Right renal cortex interstitium (tissue), 3 donors: ENCODE data around the gene MAN1A1. TPM values are rescaled to one million over a fixed set of nuclear protein-coding genes. Genes with fewer than 3 reads are reported as not detected.
"Not testable (repeated sequence)": the region's sequence is repeated elsewhere in the genome, so short reads cannot be mapped to it uniquely, and the experiment has no call there.

ENCODE experiments used
- DNase-seq, 3 donors: peaks; one replicate each; pipeline ENCODE4 v3.0.0-alpha.2; 2013; ENCODE audit warnings: low read depth in 3 of 3, low spot score in 2 of 3
- polyA plus RNA-seq, 3 donors: library from polyadenylated mRNA; unstranded; fragments of 120-200 nt; gene quantifications; one replicate each; pipeline ENCODE4 v1.2.1, GENCODE V29; 2013; ENCODE audit not compliant: insufficient read length in 3 of 3

The MAN1A1 gene
- polyA plus RNA-seq, 3 donors = 89.0 to 98.6 (median 94.1) TPM

- no peak for DNase-seq
Observed at GRCh38 chr6:119307056-119307455, 42.5 kb downstream of the MAN1A1 start.

- DNase-seq = no peak
Observed at GRCh38 chr6:119306396-119306968, 43.1 kb downstream of the MAN1A1 start.

GRCh38 chr6:119303164-119303887 lies 46.2 kb downstream of the MAN1A1 start:
- no peak for DNase-seq

GRCh38 chr6:119301429-119301828 lies 48.1 kb downstream of the MAN1A1 start:
- DNase-seq = no peak

- no peak for DNase-seq
Observed at GRCh38 chr6:119299694-119300093, 49.9 kb downstream of the MAN1A1 start.

- DNase-seq = no peak
Observed at GRCh38 chr6:119297049-119297448, 52.5 kb downstream of the MAN1A1 start.

GRCh38 chr6:119296036-119297035 lies 53.2 kb downstream of the MAN1A1 start:
- DNase-seq = no peak

GRCh38 chr6:119294984-119295383 lies 54.6 kb downstream of the MAN1A1 start:
- no peak for DNase-seq

- not testable (repeated sequence) for DNase-seq
Observed at GRCh38 chr6:119291060-119291459, 58.5 kb downstream of the MAN1A1 start.

GRCh38 chr6:119290306-119290705 lies 59.3 kb downstream of the MAN1A1 start:
- no peak for DNase-seq

- no peak for DNase-seq
Observed at GRCh38 chr6:119289651-119290050, 59.9 kb downstream of the MAN1A1 start.

GRCh38 chr6:119285908-119286625 lies 63.5 kb downstream of the MAN1A1 start:
- no peak for DNase-seq

- no peak for DNase-seq
Observed at GRCh38 chr6:119284861-119285521, 64.6 kb downstream of the MAN1A1 start.

- no peak for DNase-seq
Observed at GRCh38 chr6:119283979-119284545, 65.5 kb downstream of the MAN1A1 start.

- no peak for DNase-seq
Observed at GRCh38 chr6:119283214-119283613, 66.3 kb downstream of the MAN1A1 start.

GRCh38 chr6:119280668-119281067 lies 68.9 kb downstream of the MAN1A1 start:
- no peak for DNase-seq

GRCh38 chr6:119280080-119280479 lies 69.5 kb downstream of the MAN1A1 start:
- DNase-seq = no peak

- DNase-seq = no peak
Observed at GRCh38 chr6:119278625-119279024, 70.9 kb downstream of the MAN1A1 start.

- DNase-seq = no peak
Observed at GRCh38 chr6:119277052-119277451, 72.5 kb downstream of the MAN1A1 start.

GRCh38 chr6:119276211-119276610 lies 73.3 kb downstream of the MAN1A1 start:
- no peak for DNase-seq
